ENCODE data around the gene DHRS12.
A peak's percentile ranks its signal among the peaks of the same experiment; 100 is the strongest.

Gene DHRS12

GRCh38 chr13:51765142-51765515, 38.8 kb downstream of the DHRS12 start:
- no peaks in the 10 kb centered on the region for H3K27me3 ChIP-seq (replicated peaks; ENCODE audit: control insufficient read depth, insufficient read depth, low read length)
- H3K9ac ChIP-seq (ENCODE audit: low read length): peak overlapping the region; percentile 74
- peak; percentile 5 for DNase-seq (ENCODE audit: low read depth)
- H3K4me1 ChIP-seq (ENCODE audit: control insufficient read depth, insufficient read depth, low read length): peaks cover 45% of the 10 kb centered on the region
- H3K4me3 ChIP-seq (ENCODE audit: low read length): peak overlapping the region; percentile 70
- no peaks in the 10 kb centered on the region for H3K9me3 ChIP-seq (ENCODE audit: control insufficient read depth, low read length)
- no peaks in the 10 kb centered on the region for H3K36me3 ChIP-seq (ENCODE audit: control insufficient read depth, insufficient read depth, low read length, severe bottlenecking)

GRCh38 chr13:51764184-51765141, 39.5 kb downstream of the DHRS12 start:
- Histone ChIP-seq H3K4me3 (ENCODE audit: low read length) (peak overlapping the region; percentile 70), H3K36me3 (ENCODE audit: control insufficient read depth, insufficient read depth, low read length, severe bottlenecking) (no peaks in the 10 kb centered on the region), H3K9me3 (ENCODE audit: control insufficient read depth, low read length) (no peaks in the 10 kb centered on the region), H3K9ac (ENCODE audit: low read length) (peak overlapping the region; percentile 74), H3K4me1 (ENCODE audit: control insufficient read depth, insufficient read depth, low read length) (peaks cover 46% of the 10 kb centered on the region), H3K27me3 (replicated peaks; ENCODE audit: control insufficient read depth, insufficient read depth, low read length) (no peaks in the 10 kb centered on the region)
- peak; percentile 68 for DNase-seq (ENCODE audit: low read depth)

GRCh38 chr13:51763486-51763885, 40.5 kb downstream of the DHRS12 start:
- Histone ChIP-seq H3K36me3 (ENCODE audit: control insufficient read depth, insufficient read depth, low read length, severe bottlenecking) (peaks cover 3% of the 10 kb centered on the region), H3K9ac (ENCODE audit: low read length) (no peak overlapping the region), H3K27me3 (replicated peaks; ENCODE audit: control insufficient read depth, insufficient read depth, low read length) (no peaks in the 10 kb centered on the region), H3K4me1 (ENCODE audit: control insufficient read depth, insufficient read depth, low read length) (peaks cover 38% of the 10 kb centered on the region), H3K9me3 (ENCODE audit: control insufficient read depth, low read length) (no peaks in the 10 kb centered on the region), H3K4me3 (ENCODE audit: low read length) (no peak overlapping the region)
- no peak for DNase-seq (ENCODE audit: low read depth)

DNA sequence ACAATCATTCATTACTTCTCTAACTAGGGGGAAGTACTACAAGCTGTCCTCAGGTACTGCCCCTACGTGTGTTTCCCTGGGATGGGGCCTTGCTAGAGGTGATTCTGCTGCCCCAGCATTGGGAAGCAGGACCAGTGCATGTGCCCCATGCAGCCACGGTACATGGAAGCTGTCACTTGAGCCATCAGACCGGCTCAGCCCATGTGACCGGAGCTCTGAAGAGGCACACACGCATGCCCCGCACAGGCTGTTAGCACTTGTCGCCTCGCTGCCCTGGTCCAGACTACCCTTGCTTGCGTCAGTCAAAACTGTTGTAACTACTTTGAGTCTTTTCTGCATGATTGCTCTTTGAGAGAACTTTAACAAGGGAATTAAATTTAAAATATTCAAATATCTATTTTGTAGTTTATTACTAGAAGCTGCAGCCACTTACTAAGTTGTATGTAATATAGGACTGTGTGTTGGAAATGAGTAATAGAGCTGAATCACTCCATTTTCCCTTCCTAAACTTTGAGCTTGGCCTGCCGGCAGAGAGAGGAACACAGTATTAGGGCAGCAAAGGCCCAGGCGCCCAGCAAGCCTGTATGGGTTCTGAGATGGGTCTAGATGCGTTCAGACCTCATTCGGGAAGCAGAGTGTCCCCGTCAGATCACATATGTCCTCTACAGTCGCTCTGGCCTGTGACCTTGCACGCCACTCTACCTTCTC, 42.2 kb downstream of the DHRS12 start:
- H3K4me3 ChIP-seq (ENCODE audit: low read length): no peak overlapping the region
- H3K27me3 ChIP-seq (replicated peaks; ENCODE audit: control insufficient read depth, insufficient read depth, low read length): no peaks in the 10 kb centered on the region
- H3K9ac ChIP-seq (ENCODE audit: low read length): no peak overlapping the region
- DNase-seq (ENCODE audit: low read depth): peak; percentile 7
- no peaks in the 10 kb centered on the region for H3K9me3 ChIP-seq (ENCODE audit: control insufficient read depth, low read length)
- peaks cover 9% of the 10 kb centered on the region for H3K36me3 ChIP-seq (ENCODE audit: control insufficient read depth, insufficient read depth, low read length, severe bottlenecking)
- peaks cover 39% of the 10 kb centered on the region for H3K4me1 ChIP-seq (ENCODE audit: control insufficient read depth, insufficient read depth, low read length)

DNA sequence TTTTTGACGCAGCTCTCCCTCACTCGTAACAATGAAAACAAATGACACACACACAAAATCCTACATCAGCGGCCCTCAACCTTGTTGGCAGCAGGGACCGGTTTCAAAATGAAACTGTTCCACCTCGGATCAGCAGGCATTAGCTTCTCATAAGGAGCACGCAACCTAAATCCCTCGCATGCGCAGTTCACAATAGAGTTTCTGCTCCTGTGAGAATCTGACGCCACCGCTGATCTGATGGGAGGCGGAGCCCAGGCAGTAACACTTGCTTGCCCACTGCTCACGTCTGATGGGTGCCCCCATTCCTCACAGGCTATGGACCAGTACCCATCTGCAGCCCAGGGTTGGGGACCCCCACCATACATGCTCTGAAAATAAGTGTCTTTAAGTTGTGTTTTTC, 43.4 kb downstream of the DHRS12 start:
- no peak for DNase-seq (ENCODE audit: low read depth)
- peak overlapping the region; percentile 65 for H3K4me3 ChIP-seq (ENCODE audit: low read length)
- H3K27me3 ChIP-seq (replicated peaks; ENCODE audit: control insufficient read depth, insufficient read depth, low read length): no peaks in the 10 kb centered on the region
- H3K9ac ChIP-seq (ENCODE audit: low read length): peak overlapping the region; percentile 56
- H3K4me1 ChIP-seq (ENCODE audit: control insufficient read depth, insufficient read depth, low read length): peaks cover 41% of the 10 kb centered on the region
- peaks cover 15% of the 10 kb centered on the region for H3K36me3 ChIP-seq (ENCODE audit: control insufficient read depth, insufficient read depth, low read length, severe bottlenecking)
- H3K9me3 ChIP-seq (ENCODE audit: control insufficient read depth, low read length): no peaks in the 10 kb centered on the region

DNA sequence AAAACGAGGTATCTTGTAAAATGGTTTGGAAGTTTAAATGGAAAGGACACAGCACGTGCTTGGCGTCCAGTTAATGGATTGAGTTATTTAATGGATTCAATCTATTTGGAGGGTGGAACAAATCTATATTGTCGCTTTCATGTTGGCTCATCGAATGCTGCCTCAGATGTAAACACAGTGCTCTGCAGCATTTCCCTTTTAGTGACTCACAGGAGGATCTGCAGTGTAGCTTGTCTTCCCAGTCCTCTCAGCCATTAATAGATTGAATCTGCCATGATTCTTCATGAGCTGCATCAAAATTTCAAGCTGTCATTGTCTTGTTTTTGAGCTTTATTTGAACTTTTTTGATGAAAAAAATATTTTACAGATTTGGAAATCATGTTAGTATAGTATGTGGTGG, 44.7 kb downstream of the DHRS12 start:
- DNase-seq (ENCODE audit: low read depth): peak; percentile 3
- peaks cover 28% of the 10 kb centered on the region for H3K4me1 ChIP-seq (ENCODE audit: control insufficient read depth, insufficient read depth, low read length)
- no peak overlapping the region for H3K4me3 ChIP-seq (ENCODE audit: low read length)
- no peaks in the 10 kb centered on the region for H3K27me3 ChIP-seq (replicated peaks; ENCODE audit: control insufficient read depth, insufficient read depth, low read length)
- no peaks in the 10 kb centered on the region for H3K9me3 ChIP-seq (ENCODE audit: control insufficient read depth, low read length)
- peaks cover 17% of the 10 kb centered on the region for H3K36me3 ChIP-seq (ENCODE audit: control insufficient read depth, insufficient read depth, low read length, severe bottlenecking)
- no peak overlapping the region for H3K9ac ChIP-seq (ENCODE audit: low read length)

GRCh38 chr13:51758691-51759090, 45.3 kb downstream of the DHRS12 start:
- no peak for DNase-seq (ENCODE audit: low read depth)
- no peaks in the 10 kb centered on the region for H3K9me3 ChIP-seq (ENCODE audit: control insufficient read depth, low read length)
- no peaks in the 10 kb centered on the region for H3K27me3 ChIP-seq (replicated peaks; ENCODE audit: control insufficient read depth, insufficient read depth, low read length)
- H3K9ac ChIP-seq (ENCODE audit: low read length): no peak overlapping the region
- peaks cover 17% of the 10 kb centered on the region for H3K36me3 ChIP-seq (ENCODE audit: control insufficient read depth, insufficient read depth, low read length, severe bottlenecking)
- H3K4me1 ChIP-seq (ENCODE audit: control insufficient read depth, insufficient read depth, low read length): peaks cover 24% of the 10 kb centered on the region
- no peak overlapping the region for H3K4me3 ChIP-seq (ENCODE audit: low read length)

- Histone ChIP-seq H3K4me3 (ENCODE audit: low read length) (no peak overlapping the region), H3K36me3 (ENCODE audit: control insufficient read depth, insufficient read depth, low read length, severe bottlenecking) (peaks cover 17% of the 10 kb centered on the region), H3K9me3 (ENCODE audit: control insufficient read depth, low read length) (no peaks in the 10 kb centered on the region), H3K27me3 (replicated peaks; ENCODE audit: control insufficient read depth, insufficient read depth, low read length) (no peaks in the 10 kb centered on the region), H3K4me1 (ENCODE audit: control insufficient read depth, insufficient read depth, low read length) (peaks cover 18% of the 10 kb centered on the region), H3K9ac (ENCODE audit: low read length) (no peak overlapping the region)
- no peak for DNase-seq (ENCODE audit: low read depth)
Observed at GRCh38 chr13:51756651-51757050, 47.3 kb downstream of the DHRS12 start.

DNA sequence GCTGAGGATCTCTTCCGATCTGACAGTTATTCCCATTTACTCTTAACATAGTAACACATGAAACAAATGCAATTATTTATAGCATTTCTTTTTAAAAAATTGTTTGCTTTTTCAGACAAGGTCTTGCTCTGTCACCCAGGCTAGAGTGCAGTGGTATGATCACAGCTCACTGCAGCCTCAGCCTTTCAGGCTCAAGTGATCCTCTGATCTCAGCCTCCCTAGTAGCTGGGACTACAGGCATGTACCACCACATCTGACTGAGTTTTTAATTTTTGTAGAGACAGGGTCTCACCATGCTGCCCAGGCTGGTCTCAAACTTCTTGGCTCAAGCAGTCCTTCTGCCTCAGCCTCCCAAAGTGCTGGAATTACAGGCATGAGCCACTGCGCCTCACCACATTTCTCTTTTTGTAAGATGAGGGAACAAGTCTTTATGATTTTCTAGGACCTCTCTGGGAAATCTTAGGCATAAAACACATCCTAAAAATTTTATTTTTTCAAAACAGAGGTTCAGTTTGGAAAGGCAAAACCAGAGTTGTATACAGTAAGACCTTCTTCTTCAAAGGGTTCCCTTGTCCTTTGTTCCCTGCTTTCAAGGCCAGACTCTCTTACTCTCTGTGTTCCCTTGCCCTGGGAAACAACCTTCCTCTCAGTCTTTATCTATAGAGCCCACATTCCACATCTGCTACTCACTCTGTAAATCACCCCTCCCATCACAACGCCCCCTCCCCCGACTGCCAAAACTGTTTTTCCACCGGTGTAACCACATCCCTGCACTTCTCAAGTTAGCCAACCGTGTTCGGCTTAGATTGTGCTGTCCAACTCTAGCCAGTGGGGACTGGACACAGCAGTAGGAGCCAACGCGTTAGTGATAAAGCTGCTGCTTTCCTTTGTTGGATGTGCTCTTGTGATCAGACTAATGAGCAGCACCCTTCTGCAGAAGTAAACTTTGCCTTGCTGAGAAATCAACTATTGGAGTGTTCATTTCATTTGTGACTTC, 56.2 kb downstream of the DHRS12 start:
- Histone ChIP-seq H3K4me1 (ENCODE audit: control insufficient read depth, insufficient read depth, low read length) (peaks cover 12% of the 10 kb centered on the region), H3K9me3 (ENCODE audit: control insufficient read depth, low read length) (peaks cover 15% of the 10 kb centered on the region), H3K4me3 (ENCODE audit: low read length) (peak overlapping the region; percentile 4), H3K27me3 (replicated peaks; ENCODE audit: control insufficient read depth, insufficient read depth, low read length) (no peaks in the 10 kb centered on the region), H3K9ac (ENCODE audit: low read length) (no peak overlapping the region), H3K36me3 (ENCODE audit: control insufficient read depth, insufficient read depth, low read length, severe bottlenecking) (peaks cover 3% of the 10 kb centered on the region)
- DNase-seq (ENCODE audit: low read depth): no peak

- Histone ChIP-seq H3K9me3 (ENCODE audit: control insufficient read depth, low read length) (peaks cover 15% of the 10 kb centered on the region), H3K9ac (ENCODE audit: low read length) (peak overlapping the region; percentile 42), H3K4me3 (ENCODE audit: low read length) (no peak overlapping the region), H3K4me1 (ENCODE audit: control insufficient read depth, insufficient read depth, low read length) (peaks cover 21% of the 10 kb centered on the region), H3K27me3 (replicated peaks; ENCODE audit: control insufficient read depth, insufficient read depth, low read length) (no peaks in the 10 kb centered on the region), H3K36me3 (ENCODE audit: control insufficient read depth, insufficient read depth, low read length, severe bottlenecking) (peaks cover 3% of the 10 kb centered on the region)
- DNase-seq (ENCODE audit: low read depth): no peak
Observed at GRCh38 chr13:51746802-51747201, 57.2 kb downstream of the DHRS12 start.

Data from adipocyte (in vitro differentiated cells).